GM12872 (cell line): ENCODE measurements around the gene THSD4.

ENCODE experiments used
- TF ChIP-seq, protein P1 (sequence below): IDR thresholded peaks from 3 replicates; pipeline ENCODE4 v1.5.1; 2011; ENCODE audit warnings: low read depth, mild to moderate bottlenecking, low read length, moderate library complexity; ENCODE audit not compliant: insufficient read depth

THSD4 gene

DNA sequence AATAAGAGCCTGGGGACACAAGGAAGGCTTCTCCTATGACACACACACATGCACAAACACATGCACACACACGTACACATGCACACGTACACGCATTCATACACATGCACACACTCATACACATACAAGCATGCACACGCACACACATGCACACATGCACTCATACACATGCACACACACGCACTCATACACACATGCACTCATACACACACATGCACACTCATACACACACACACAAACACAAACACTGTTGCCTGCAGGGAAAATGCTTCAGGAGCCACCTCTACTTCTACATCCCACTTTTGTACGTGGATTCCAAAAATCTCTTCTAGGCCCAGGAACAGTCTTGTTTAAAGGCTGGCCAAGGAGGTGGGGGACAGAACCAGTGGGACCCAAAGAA lies 674.3 kb downstream of the THSD4 start:
- TF ChIP-seq, protein P1, sequence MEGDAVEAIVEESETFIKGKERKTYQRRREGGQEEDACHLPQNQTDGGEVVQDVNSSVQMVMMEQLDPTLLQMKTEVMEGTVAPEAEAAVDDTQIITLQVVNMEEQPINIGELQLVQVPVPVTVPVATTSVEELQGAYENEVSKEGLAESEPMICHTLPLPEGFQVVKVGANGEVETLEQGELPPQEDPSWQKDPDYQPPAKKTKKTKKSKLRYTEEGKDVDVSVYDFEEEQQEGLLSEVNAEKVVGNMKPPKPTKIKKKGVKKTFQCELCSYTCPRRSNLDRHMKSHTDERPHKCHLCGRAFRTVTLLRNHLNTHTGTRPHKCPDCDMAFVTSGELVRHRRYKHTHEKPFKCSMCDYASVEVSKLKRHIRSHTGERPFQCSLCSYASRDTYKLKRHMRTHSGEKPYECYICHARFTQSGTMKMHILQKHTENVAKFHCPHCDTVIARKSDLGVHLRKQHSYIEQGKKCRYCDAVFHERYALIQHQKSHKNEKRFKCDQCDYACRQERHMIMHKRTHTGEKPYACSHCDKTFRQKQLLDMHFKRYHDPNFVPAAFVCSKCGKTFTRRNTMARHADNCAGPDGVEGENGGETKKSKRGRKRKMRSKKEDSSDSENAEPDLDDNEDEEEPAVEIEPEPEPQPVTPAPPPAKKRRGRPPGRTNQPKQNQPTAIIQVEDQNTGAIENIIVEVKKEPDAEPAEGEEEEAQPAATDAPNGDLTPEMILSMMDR = no peak

DNA sequence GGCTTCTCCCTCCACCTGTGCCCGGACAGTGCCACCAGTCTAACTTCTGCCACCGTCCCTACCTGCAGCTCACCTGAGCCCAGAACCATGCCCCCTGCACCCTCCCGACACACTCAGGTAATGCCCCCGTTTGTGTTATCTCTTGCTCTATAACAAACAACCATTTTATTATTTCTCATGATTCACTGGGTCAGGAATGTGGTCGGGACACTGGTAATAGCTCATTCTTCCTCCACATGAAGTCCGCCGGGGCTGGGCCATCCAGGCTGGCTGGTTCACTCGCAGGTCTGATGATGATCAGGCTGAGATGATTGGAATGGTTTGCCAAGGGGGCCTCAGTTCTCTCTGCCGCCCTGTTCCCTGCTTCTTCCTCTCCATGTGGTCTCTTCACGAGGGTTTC lies 674.8 kb downstream of the THSD4 start:
- TF ChIP-seq, protein P1 = no peak

DNA sequence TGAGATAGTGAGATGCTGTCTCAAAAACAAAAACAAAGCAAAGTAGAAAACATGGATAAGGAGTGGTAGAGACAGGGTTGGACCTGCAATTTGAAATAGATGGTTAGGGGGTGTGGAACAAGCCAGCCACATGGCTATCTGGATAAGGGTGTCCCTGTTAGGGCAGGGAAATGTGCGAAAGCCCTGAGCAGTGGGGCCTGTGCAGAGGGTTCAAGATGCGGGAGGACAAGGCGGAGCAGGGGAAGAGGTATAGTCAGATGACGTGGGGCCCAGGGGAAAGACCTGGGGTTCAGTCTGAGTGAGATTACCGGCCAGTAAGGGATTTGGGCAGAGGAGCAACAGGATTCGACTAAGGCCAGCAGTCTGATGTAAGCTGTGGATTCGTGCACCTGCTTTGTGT lies 676.7 kb downstream of the THSD4 start:
- TF ChIP-seq, protein P1 = no peak

DNA sequence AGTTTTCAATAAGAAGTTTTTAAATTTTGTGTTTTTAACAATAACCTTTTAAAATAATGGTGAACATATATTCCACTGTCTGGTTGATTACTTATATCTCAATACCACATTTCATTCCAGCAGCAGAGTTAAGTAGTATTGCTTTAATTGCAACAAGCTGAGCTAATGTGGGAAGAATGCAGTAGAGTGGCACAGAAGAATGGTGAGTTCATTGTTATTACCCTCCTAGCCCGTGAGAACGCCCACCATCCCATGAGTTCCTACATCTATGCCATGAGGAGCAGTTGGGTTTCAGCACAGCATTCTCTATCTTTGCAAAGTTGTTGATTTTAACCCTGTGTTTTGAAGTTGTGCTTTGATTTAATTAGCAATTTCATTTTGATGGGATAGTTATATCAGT lies 677.2 kb downstream of the THSD4 start:
- TF ChIP-seq, protein P1 = no peak

GRCh38 chr15:71798641-71799040 lies 683.4 kb downstream of the THSD4 start:
- TF ChIP-seq, protein P1 = no peak

- TF ChIP-seq, protein P1 = no peak
Observed at GRCh38 chr15:71800190-71800589, 684.9 kb downstream of the THSD4 start.

DNA sequence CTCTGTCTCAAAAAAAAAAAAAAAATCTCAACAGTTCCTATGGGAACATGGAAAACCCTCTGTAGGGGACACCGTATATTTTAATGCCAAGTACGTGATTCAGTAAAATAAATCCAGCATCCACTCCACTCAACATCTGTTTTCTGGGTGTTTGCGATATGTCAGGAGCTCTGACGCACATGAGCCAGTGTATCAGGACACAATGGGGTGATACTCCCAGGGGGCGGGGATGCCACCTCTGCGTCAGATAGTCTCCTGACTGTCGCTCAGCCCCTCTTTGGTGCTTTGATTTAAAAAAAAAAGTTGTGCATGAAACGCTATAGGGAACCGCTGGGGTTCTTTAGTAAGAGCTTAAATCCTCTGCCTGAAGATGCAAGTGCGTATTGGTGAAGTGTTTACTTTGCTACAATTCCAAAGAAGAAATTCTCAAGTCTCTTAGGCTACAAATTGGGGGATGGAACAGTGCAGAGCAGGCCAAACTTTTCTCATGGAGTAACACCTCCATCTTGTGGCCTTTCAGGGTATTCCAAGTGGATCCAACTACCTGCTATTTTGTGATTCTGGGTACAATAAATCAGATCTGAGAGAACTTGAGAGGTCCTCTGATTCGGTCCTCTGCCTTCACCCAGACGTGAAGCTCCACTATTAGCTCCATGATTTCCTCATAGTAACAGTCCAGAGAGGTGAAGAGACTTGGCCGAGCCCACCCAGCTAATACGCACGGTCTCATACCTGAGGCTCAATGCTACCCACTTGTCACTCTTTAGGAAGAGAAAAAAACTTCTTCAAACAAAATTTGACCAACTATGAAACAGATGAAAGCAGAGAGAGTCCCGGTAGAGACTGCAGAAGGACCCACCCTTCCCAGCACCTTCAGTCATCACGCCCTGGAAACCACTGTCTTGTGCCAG lies 685.8 kb downstream of the THSD4 start:
- TF ChIP-seq, protein P1 = peak; percentile 75
